ENCODE data around the gene PTPN5.

PTPN5 gene

DNA sequence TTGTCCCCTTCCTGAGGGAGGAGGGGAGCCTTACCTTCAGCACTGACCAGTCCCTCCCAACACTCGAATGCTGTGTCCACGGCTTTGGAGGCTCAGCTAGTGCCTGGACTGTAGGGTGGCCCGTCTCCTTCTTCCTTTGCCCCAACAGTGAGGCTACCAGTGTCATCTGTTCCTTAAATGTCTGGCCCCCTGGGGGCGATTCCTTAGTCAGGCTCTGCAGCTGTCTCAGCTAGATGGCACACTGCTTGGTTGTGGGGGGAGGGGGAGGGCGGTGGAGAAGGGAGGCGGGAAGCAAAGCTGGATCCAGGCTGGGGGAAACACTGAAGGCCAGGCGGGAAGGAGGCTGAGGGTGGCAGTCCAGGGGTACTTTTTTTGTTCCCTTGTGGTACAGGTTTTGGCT, 65.6 kb downstream of the PTPN5 start, which contains the start of gene IGSF22:
IGSF22 (minus strand) TSS at position 149 of the 400 bp plus-strand sequence. CDS start 1,952 bp downstream, outside the sequence.
- TF ChIP-seq, protein P1, sequence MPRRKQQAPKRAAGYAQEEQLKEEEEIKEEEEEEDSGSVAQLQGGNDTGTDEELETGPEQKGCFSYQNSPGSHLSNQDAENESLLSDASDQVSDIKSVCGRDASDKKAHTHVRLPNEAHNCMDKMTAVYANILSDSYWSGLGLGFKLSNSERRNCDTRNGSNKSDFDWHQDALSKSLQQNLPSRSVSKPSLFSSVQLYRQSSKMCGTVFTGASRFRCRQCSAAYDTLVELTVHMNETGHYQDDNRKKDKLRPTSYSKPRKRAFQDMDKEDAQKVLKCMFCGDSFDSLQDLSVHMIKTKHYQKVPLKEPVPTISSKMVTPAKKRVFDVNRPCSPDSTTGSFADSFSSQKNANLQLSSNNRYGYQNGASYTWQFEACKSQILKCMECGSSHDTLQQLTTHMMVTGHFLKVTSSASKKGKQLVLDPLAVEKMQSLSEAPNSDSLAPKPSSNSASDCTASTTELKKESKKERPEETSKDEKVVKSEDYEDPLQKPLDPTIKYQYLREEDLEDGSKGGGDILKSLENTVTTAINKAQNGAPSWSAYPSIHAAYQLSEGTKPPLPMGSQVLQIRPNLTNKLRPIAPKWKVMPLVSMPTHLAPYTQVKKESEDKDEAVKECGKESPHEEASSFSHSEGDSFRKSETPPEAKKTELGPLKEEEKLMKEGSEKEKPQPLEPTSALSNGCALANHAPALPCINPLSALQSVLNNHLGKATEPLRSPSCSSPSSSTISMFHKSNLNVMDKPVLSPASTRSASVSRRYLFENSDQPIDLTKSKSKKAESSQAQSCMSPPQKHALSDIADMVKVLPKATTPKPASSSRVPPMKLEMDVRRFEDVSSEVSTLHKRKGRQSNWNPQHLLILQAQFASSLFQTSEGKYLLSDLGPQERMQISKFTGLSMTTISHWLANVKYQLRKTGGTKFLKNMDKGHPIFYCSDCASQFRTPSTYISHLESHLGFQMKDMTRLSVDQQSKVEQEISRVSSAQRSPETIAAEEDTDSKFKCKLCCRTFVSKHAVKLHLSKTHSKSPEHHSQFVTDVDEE (CRISPR knock-in tag; IDR thresholded peaks at IDR 0.05): no peak
- TF ChIP-seq, protein P2, sequence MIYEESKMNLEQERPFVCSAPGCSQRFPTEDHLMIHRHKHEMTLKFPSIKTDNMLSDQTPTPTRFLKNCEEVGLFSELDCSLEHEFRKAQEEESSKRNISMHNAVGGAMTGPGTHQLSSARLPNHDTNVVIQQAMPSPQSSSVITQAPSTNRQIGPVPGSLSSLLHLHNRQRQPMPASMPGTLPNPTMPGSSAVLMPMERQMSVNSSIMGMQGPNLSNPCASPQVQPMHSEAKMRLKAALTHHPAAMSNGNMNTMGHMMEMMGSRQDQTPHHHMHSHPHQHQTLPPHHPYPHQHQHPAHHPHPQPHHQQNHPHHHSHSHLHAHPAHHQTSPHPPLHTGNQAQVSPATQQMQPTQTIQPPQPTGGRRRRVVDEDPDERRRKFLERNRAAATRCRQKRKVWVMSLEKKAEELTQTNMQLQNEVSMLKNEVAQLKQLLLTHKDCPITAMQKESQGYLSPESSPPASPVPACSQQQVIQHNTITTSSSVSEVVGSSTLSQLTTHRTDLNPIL (CRISPR knock-in tag; IDR thresholded peaks at IDR 0.05; ENCODE audit: low read depth): no peak
- TF ChIP-seq GLIS3 (CRISPR knock-in tag; IDR thresholded peaks at IDR 0.05) (no peak), ZNF8 (CRISPR knock-in tag; IDR thresholded peaks at IDR 0.05) (no peak), ZFP3 (CRISPR knock-in tag; IDR thresholded peaks at IDR 0.05) (no peak), ZNF70 (CRISPR knock-in tag; IDR thresholded peaks at IDR 0.05) (no peak), ZC3H10 (CRISPR knock-in tag; IDR thresholded peaks at IDR 0.05) (no peak), OSR1 (CRISPR knock-in tag; IDR thresholded peaks at IDR 0.05) (no peak), TCF4 (CRISPR knock-in tag; IDR thresholded peaks at IDR 0.05; ENCODE audit: borderline replicate concordance) (no peak), PPARA (CRISPR knock-in tag; IDR thresholded peaks at IDR 0.05; ENCODE audit: borderline replicate concordance) (no peak), ISL1 (CRISPR knock-in tag; IDR thresholded peaks at IDR 0.05) (no peak), TOX (CRISPR knock-in tag; IDR thresholded peaks at IDR 0.05; ENCODE audit: borderline replicate concordance) (no peak)
- TF ChIP-seq, protein P3, sequence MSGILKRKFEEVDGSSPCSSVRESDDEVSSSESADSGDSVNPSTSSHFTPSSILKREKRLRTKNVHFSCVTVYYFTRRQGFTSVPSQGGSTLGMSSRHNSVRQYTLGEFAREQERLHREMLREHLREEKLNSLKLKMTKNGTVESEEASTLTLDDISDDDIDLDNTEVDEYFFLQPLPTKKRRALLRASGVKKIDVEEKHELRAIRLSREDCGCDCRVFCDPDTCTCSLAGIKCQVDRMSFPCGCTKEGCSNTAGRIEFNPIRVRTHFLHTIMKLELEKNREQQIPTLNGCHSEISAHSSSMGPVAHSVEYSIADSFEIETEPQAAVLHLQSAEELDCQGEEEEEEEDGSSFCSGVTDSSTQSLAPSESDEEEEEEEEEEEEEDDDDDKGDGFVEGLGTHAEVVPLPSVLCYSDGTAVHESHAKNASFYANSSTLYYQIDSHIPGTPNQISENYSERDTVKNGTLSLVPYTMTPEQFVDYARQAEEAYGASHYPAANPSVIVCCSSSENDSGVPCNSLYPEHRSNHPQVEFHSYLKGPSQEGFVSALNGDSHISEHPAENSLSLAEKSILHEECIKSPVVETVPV (CRISPR knock-in tag; IDR thresholded peaks at IDR 0.05): no peak
- no peak for ATAC-seq

DNA sequence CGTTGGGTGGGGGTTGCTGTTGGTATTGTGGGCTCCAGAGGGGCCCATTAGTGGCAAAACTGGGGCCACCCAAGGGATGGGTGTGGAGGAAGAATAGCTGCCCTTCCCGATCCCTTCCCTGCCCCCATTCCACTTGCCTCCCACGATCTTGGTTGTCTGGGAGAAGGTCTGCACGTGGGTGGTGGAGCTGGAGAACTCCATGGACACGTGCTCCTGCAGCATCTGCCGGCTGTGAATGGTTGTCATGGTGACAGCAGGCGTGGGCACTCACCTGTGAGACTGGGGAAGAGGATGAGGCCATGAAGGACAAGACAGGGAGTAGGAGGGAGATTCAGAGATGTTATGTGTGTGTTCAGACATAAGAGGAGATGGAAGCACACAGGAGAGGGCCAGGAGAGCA, 67.6 kb downstream of the PTPN5 start:
- no peak for ATAC-seq
- TF ChIP-seq, protein P4, sequence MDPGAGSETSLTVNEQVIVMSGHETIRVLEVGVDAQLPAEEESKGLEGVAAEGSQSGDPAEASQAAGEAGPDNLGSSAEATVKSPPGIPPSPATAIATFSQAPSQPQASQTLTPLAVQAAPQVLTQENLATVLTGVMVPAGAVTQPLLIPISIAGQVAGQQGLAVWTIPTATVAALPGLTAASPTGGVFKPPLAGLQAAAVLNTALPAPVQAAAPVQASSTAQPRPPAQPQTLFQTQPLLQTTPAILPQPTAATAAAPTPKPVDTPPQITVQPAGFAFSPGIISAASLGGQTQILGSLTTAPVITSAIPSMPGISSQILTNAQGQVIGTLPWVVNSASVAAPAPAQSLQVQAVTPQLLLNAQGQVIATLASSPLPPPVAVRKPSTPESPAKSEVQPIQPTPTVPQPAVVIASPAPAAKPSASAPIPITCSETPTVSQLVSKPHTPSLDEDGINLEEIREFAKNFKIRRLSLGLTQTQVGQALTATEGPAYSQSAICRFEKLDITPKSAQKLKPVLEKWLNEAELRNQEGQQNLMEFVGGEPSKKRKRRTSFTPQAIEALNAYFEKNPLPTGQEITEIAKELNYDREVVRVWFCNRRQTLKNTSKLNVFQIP (CRISPR knock-in tag; IDR thresholded peaks at IDR 0.05; ENCODE audit: borderline replicate concordance, low read depth): no peak
- TF ChIP-seq ZC3H10 (CRISPR knock-in tag; IDR thresholded peaks at IDR 0.05) (no peak), ESRRG (CRISPR knock-in tag; IDR thresholded peaks at IDR 0.05) (no peak), OSR1 (CRISPR knock-in tag; IDR thresholded peaks at IDR 0.05) (no peak), CSDC2 (CRISPR knock-in tag; IDR thresholded peaks at IDR 0.05) (no peak), ISL1 (CRISPR knock-in tag; IDR thresholded peaks at IDR 0.05) (no peak), ZNF8 (CRISPR knock-in tag; IDR thresholded peaks at IDR 0.05) (no peak), BACH2 (CRISPR knock-in tag; IDR thresholded peaks at IDR 0.05; ENCODE audit: borderline replicate concordance) (no peak), TOX (CRISPR knock-in tag; IDR thresholded peaks at IDR 0.05; ENCODE audit: borderline replicate concordance) (no peak), GLIS3 (CRISPR knock-in tag; IDR thresholded peaks at IDR 0.05) (no peak), ZNF70 (CRISPR knock-in tag; IDR thresholded peaks at IDR 0.05) (no peak), ARNTL (CRISPR knock-in tag; IDR thresholded peaks at IDR 0.05; ENCODE audit: borderline replicate concordance, low read depth) (no peak), TCF4 (CRISPR knock-in tag; IDR thresholded peaks at IDR 0.05; ENCODE audit: borderline replicate concordance) (no peak), SNAI2 (CRISPR knock-in tag; IDR thresholded peaks at IDR 0.05) (no peak), PPARA (CRISPR knock-in tag; IDR thresholded peaks at IDR 0.05; ENCODE audit: borderline replicate concordance) (no peak)
- TF ChIP-seq, protein P1 (CRISPR knock-in tag; IDR thresholded peaks at IDR 0.05): no peak
- TF ChIP-seq, protein P5, sequence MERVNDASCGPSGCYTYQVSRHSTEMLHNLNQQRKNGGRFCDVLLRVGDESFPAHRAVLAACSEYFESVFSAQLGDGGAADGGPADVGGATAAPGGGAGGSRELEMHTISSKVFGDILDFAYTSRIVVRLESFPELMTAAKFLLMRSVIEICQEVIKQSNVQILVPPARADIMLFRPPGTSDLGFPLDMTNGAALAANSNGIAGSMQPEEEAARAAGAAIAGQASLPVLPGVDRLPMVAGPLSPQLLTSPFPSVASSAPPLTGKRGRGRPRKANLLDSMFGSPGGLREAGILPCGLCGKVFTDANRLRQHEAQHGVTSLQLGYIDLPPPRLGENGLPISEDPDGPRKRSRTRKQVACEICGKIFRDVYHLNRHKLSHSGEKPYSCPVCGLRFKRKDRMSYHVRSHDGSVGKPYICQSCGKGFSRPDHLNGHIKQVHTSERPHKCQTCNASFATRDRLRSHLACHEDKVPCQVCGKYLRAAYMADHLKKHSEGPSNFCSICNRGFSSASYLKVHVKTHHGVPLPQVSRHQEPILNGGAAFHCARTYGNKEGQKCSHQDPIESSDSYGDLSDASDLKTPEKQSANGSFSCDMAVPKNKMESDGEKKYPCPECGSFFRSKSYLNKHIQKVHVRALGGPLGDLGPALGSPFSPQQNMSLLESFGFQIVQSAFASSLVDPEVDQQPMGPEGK (CRISPR knock-in tag; IDR thresholded peaks at IDR 0.05; ENCODE audit: borderline replicate concordance): no peak
- TF ChIP-seq, protein P3 (CRISPR knock-in tag; IDR thresholded peaks at IDR 0.05): no peak
- TF ChIP-seq, protein P2 (CRISPR knock-in tag; IDR thresholded peaks at IDR 0.05; ENCODE audit: low read depth): no peak

All from SK-N-SH treated with all-trans-retinoic acid at 6 μM for 48 hours (cell line).